Measurements from ENCODE around the gene REEP5. TPM values are rescaled to one million over a fixed set of nuclear protein-coding genes. Genes with fewer than 3 reads are reported as not detected.
A peak's percentile ranks its signal among the peaks of the same experiment; 100 is the strongest.
"Not testable (repeated sequence)": the region's sequence is repeated elsewhere in the genome, so short reads cannot be mapped to it uniquely, and the experiment has no call there.

REEP5 gene
- 110 TPM for total RNA-seq

DNA sequence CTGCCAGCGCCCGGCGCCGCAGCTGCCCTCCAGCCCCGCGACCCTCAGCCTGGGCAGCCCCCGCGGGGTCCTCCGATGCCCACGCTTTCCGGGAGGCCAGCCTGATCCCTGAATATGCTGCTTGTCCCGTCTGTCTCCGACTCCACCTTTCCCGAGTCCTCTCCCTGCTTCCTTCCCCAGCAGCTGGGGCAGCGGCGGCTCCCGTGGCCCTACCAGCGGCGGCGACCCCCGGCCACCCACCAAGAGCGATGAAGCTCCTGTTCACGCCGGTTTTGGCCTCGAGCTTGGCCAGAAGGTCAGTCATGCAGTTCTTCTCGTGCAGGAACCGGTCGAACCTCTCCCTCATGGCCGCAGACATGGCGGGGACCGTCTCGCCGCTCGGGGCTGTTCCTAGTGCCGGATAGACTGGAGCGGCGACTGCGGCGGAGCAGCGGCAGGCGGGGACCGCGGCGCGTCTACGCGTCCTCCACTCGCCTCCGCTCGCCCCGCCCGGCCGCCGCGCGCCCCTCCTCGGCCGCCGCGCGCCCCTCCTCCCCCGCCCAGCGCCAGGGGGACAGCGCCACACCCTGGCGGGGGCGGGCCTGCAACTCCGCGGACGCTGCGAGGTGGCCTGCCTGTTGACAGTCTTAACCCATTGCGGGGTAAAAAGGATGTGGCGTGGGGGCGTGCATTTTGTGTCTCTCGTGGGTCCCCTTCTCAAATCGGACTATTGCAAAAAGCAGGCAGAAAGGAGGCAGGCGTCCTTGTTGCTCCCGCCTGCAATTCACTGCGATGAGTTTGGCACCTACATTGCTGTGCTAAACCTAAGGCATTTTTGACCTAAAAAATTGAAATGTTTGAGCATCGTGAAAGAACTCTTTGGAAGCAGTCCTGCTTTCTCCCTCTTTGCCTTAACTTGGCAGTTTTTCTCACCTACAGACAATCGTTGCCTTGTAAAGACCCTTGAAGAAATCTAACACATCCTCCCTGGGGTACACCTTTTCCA is at the start of gene REEP5:
REEP5 (minus strand) TSS at position 395 of the 985 bp plus-strand sequence; CDS start at position 358, 37 bp downstream.
- peak; percentile 86 for DNase-seq (ENCODE audit: low spot score)

DNA sequence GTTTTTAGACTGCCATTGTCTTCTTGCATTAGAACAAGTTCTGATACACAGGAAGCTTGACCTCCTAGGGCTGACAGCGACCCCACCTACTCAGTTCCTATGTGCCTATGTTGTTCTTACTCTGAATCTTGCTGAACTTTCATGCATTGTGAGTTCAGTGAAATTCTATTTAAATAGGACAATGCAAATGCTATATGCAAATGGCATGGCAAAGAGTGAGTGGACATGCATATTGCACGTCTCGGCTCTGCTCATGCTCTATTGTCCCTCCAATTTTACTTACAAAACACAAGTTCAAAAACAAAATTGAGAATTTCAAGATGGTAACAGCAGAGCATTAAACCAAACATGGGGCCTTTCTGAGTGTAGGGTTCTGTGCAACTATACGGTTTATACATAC is 49.2 kb upstream of the REEP5 start:
- no peak for DNase-seq (ENCODE audit: low spot score)

DNA sequence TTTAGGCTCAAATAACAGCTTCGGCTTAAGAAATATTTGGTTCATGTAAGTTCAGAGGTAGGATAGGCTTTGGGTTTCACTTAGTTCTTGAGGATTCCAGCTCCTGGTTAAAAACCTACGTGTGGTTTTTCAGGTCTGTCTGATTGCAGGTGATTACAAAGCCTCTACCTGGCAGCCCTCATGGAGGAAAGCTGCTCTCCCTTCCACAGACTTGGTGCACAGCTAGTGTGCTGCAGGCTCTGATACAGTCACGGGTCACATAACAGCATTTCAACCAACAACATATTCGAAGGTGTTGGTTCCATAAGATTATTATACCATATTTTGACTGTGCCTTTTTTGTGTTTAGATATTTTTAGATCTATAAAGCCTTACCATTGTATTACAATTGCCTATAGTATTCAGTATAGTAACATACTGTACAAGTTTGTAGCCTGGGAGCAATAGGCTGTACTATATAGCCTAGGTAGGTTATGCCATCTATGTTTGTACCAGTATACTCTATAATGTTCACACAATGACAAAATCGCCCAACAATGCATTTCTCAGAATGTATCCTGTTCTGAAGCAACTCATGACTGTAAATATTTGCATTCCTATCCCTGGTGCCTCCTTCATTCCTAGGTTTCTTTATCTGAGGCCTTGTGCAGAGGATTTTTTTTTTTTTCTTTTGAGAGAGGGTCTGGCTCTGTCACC is 46.5 kb upstream of the REEP5 start:
- DNase-seq (ENCODE audit: low spot score): no peak

DNA sequence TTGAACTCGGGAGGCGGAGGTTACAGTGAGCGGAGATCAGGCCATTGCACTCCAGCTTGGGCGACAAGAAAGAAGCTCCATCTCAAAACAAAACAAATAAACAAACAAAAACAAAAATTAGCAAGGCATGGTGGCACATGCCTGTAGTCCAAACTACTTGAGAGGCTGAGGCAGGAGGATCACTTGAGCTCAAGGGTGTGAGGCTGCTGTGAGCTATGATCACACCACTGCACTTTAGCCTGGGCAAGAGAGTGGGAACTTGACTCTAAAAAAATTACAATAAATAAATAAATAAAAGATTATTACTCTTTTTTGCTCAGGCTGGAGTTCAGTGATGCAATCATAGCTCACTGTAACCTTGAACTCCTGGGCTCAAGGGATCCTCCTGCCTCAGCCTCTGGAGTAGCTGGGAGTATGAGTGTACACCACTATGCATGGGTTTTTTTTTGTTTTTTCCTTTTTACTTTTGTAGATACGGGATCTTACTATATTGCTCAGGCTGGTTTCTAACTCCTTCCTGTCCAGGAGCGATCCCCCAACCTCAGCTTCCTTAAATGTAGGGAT is 45.6 kb upstream of the REEP5 start:
- no peak for DNase-seq (ENCODE audit: low spot score)

DNA sequence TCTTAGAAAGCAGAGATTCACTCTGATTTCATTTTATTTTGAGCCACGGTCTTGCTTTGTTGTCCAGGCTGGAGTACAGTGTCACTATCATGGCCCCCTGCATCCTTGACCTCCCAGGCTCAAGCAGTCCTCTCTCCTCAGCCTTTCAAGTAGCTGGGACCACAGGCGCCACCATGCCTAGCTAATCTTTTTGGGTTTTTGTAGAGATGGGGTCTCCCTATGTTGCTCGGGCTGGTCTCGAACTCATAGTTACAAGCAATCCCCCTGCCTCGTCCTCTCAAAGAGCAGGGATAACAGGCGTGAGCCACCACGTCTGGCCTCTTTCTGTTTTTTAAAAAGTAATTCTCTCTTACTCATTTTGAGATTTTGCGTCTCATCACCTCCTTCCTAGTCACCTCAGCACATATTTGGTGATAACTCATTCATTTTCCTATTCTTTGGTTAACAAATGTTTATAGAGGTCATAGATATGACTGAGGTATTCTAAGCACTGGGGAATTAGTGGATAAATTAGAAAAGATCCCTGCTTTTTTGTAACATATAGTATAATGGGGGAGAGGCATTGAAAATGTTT is 43.8 kb upstream of the REEP5 start:
- no peak for DNase-seq (ENCODE audit: low spot score)

DNA sequence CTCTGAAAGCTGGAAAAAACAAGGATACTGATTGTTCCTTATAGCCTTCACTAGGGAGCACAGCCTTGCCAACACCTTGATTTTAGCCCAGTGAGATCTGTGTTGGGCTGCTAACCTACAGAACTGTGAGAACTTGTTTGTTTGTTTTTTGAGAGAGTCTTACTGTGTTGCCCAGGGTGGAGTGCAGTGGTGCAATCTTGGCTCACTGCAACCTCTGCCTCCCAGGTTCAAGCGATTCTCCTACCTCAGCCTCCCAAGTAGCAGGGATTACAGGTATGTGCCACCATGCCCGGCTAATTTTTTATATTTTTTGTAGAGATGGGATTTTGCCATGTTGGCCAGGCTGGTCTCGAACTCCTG is 41.3 kb upstream of the REEP5 start:
- DNase-seq (ENCODE audit: low spot score): not testable (repeated sequence)

DNA sequence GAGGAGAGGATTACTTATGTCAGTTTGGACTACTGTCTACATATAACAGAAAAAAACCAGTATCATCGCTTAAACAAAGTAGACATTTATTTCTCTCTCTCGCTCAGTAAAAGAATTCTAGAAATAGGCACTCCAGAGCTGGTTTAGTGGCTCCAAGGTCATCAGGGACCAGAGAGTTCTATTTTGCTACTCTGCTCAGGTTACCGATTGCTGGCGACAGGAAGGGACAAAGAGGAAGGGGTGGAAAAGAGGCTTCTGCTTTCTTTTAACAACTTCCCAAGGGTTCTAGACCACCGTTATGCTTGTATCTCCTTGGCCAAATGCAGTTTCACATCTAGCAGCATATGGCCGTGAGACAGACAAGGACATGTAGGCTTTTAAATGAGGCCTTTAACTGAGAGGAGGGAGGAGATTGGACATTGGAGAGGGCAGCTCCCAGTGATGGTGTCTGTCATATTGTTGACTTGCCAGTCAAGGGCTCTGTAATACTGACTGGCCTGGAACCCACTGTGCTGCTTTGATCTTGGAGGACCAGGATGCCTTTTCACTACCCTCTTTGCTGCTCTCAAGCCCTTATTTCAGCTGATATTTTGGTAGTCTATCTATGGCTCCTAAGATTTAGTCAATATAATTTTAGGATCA is 39.0 kb upstream of the REEP5 start:
- DNase-seq (ENCODE audit: low spot score): no peak

DNA sequence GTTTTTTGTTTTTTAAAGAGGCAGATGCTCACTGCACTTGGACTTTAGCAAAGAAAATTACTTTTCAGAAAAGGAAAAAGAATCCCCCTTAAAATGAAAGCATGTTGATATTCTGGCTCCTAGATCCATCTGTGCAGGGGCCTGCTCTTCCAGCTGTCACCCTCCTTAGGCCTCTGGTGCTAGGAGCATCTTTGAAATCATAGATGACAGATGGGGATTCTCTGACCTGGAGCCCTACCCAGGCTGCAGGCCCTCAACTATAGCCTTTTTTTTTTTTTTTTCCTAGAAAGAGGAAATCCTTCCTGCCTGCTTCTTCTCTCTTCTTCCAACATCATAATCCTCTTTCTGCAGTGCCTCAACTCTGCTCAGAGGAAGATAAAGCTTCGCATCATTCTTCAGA is 38.3 kb upstream of the REEP5 start:
- no peak for DNase-seq (ENCODE audit: low spot score)

DNA sequence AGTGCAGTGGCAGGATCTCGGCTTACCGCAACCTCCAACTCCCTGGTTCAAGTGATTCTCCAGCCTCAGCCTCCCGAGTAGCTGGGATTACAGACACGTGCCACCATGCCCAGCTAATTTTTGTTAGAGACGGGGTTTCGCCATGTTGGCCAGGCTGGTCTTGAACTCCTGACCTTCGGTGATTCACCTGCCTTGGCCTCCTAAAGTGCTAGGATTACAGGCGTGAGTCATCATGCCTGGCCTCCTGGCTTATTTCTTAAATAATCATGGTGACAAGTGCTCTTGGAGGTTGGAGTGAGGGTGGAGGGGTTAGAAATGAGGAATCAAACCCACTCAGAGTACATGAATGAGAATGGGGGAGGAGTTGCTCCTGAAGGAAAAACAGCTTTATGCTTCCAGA is 37.8 kb upstream of the REEP5 start:
- DNase-seq (ENCODE audit: low spot score): not testable (repeated sequence)

DNA sequence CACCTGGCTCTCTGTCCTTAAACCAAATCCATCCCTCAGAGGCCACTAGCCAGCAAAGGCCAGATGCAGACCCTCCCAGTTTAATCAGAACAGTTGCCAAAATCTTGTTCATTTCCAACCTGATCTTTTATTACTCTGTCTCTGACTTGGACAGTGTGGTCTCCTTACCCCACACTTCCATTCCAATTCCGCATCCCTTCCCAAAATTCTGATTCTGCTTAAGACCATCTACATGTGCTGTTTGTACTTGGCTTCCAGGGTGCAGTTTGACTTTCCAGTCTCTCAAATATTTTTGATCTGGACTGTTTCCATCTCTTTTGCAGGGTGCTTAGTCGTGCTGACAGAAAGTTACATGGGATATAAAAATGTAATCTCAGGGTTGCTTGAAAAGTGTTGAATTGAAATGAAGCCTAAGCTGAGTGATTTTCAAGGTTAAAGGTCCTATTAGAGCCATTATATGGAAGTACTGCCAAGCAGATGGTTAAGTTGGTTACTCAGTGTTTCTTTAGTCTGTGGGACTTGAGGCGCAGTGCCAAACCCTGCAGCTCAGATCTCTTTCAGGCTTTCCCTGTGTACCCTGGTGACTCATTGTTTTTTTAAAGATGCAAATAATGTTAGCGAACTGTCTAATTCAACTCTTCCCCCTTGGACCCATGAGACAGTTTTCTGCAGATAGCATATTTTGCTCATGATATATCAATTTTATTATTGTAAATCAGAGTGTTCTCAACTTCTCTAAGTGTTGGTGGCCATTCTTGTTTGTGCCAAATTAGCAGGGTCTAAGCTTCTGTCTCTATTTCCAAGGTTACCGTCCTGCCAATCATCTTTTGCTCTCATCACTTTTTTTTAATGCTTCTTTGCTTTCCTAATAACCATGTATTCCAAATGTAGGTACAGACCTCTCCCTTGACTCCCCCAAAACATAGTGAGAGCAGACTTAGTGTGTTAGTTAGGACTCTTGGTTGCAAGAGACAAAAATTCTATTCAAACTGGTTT is 36.4 kb upstream of the REEP5 start:
- DNase-seq (ENCODE audit: low spot score): peak; percentile 56

DNA sequence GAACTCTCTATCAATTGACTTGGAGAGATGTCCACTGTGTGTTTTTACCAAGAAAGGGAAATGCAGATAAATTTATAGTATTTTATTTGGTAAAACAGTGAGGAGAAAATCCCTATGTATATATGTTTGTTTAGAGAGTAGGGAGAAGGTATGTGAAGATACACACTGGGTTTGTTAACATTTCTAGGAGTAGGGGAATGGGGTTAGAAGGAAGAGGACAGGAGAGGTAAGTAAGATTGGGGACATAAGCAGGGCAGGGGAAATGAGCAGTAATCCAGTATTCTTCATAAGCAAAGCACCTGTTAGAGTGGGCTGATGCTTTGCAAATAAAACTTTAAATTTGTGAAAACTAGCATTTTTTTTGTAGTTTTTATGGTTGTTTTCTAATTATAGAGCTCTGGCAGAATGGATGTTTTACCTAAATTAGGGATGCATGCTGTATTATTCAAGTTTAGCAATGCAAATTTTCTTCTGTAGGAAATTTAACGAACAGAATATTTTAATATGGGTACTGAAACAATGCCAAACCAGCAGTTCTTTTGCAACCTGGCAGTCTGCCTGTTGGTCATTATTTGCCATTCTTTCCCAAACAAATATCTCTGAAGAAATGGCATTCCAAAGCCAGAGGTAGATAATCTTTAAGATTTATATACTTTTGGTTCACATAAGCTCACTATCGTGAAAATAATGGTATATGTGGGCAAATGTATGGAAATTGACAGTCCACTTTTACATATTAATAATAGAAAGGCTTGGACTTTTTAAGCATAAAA is 35.2 kb upstream of the REEP5 start:
- no peak for DNase-seq (ENCODE audit: low spot score)

DNA sequence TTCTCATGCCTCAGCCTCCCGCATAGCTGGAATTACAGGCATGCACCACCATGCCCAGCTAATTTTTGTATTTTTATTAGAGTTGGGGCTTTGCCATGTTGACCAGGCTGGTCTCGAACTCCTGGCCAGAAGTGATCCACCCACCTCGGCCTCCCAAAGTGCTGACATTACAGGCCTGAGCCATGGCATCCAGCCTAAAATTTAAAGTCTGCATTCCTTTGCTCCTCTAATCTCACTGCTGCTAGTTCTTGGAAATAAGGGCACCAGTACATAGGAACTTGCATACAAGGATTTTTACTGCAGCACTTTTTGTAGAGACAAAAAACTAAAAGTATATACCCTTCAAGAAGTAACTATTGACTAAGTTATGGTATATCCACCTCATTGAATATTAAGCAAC is 34.6 kb upstream of the REEP5 start:
- DNase-seq (ENCODE audit: low spot score): no peak

DNA sequence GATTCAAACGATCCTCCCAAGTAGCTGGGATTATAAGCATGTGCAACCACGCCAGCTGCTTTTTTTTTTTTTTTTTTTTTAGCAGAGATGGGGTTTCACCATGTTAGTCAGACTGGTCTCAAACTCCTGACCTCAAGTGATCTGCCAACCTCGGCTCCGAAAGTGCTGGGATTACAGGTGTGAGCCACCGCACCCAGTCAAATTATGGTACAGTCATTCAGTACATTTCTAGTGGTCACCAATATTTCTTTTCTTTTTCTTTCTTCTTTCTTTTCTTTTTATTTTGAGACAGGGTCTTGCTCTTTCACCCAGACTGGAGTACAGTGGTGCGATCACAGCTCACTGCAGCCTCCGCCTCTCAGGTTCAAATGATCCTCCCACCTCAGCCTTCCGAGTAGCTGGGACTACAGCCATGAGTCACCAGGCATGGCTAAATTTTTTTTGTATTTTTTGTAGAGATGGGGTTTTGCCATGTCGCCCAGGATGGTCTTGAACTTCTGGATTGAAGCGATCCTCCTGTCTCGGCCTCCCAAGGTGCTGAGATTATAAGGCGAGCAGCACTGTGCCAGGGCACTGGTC is 29.2 kb upstream of the REEP5 start:
- DNase-seq (ENCODE audit: low spot score): no peak

DNA sequence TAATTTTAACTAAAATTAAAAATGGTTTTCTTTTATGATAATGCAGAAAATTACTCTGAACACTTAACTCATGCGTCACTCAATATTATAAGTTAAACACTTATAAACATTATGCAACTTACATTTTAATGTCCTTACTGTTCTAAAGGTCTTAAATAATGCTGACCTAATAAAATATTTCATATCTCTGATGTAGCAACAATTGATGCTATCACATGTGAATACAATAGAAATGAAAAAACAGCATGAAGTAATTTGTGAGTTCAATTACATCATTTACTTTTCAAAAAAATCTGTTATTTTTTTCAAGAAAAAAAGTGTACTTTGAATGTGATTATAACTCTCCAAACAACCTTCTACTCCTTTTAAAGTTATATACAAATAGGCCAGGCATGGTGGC is 26.4 kb upstream of the REEP5 start:
- DNase-seq (ENCODE audit: low spot score): no peak

DNA sequence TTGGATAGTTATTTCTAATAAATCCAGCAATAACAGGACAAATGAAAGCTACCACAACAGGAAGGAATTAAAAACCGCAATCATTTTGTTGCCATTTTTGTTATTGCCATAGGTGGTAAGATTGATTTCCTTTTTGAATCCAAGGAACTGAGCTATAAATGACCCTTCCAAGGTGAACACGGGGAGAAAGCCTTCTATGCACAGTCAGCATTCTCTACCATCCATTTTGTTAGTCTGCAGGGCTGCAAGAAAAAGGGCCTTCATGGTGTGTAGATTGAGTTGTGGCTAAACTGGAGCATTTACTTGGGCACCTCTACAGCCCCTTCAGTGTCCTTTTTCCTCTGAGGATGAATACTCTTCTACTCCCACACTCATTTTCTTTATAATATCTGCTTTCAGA is 18.6 kb upstream of the REEP5 start:
- no peak for DNase-seq (ENCODE audit: low spot score)

DNA sequence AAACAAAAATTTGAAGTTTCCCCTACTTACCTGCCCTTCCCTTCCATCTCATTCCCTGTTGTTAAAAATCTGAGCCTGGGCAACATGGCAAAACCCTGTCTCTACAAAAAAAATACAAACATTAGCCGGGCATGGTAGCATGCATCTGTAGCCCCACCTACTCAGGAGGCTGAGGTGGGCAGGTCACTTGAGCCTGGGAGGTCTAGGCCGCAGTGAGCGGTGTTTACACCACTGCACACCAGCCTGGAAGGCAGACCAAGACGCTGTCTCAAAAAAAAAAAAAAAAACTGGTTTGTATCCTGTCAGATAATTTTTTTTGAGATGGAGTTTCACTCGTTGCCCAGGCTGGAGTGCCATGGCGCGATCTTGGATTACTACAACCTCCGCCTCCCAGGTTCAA is 16.3 kb upstream of the REEP5 start:
- DNase-seq (ENCODE audit: low spot score): no peak

DNA sequence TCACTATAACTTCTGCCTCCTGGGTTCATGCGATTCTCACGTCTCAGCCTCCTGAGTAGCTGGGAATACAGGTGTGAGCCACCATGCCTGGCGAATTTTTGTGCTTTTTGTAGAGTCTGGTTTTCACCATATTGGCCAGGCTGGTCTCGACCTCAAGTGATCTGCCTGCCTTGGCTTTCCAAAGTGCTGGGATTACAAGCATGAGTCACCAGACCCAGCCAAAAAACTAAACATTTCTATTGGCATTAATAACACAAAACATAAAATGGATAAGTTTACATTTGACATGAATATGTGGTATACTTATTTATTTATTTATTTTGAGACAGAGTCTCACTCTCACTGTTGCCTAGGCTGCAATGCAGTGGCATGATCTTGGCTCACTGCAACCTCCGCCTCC is 13.6 kb upstream of the REEP5 start:
- no peak for DNase-seq (ENCODE audit: low spot score)

DNA sequence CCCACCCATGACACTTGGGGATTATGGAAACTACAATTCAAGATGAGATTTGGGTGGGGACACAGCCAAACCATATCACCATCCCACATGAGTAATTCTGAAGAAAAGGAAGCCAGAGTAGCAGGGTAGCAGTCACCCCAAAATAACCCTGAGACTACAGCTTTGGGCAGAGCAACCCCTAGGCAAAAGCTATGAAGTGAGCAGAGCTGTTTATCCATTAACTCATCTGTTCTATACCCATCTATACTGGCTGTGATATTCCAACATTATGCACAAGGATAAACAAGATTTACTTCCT is 12.3 kb upstream of the REEP5 start:
- DNase-seq (ENCODE audit: low spot score): no peak

DNA sequence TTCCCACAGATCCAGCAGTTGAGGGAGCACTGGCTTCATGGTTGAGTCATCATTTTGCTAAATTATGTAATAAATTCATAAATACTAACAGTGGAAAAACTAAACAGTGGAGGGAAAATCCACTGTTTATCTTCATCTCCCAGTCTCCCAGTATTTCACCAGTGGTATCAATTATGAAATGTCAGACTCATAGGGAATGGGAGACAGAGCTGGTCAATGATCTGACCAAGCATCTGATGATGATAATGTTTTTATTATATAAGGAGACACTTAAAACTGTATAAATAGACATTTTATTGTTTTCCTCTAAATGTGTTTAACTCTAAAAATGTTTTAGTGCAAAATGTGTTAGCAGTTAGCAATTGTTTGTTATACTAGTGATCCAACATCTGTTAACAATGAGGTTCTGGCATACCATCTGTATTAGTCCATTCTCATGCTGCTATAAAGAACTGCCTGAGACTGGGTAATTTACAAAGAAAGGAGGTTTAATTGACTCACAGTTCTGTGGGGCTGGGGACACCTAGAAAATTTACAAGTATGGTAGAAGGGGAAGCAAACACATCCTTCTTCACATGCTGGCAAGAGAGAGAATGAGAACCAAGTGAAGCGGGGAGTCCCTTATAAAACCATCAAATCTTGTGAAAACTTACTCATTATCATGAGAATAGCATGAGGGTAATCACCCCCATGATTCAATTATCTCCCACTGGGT is 11.8 kb upstream of the REEP5 start:
- DNase-seq (ENCODE audit: low spot score): no peak
